Effector memory CD8-positive, alpha-beta T cell (primary cell): ENCODE data around the gene YOD1.

ENCODE experiments used
- ATAC-seq: fragments of 150-1000 bp; cut with Tn5 transposase; replicated peaks from 2 replicates; pipeline ENCODE4 v1.10.0; 2021; ENCODE audit warnings: mild to moderate bottlenecking, moderate library complexity
- DNase-seq, 3 experiments: peaks; one replicate each; pipeline ENCODE4 v3.0.0; 2021
- H3K27ac Mint-ChIP-seq, 2 donors: one replicate each; pipeline ENCODE4 v1.8.0; 2022; ENCODE audit warnings: mild to moderate bottlenecking in 2 of 2, mixed read lengths in 2 of 2, moderate library complexity in 2 of 2
- H3K27me3 Mint-ChIP-seq, 2 donors: one replicate each; pipeline ENCODE4 v1.8.0; 2022; ENCODE audit warnings: mixed read lengths in 2 of 2
- H3K36me3 Mint-ChIP-seq: one replicate; pipeline ENCODE4 v1.8.0; 2022; ENCODE audit warnings: mild to moderate bottlenecking, moderate library complexity, mixed read lengths; ENCODE audit not compliant: insufficient read depth
- H3K4me1 Mint-ChIP-seq, 2 donors: one replicate each; pipeline ENCODE4 v1.8.0; 2022; ENCODE audit warnings: low read depth in 2 of 2, mixed read lengths in 2 of 2
- H3K4me3 Mint-ChIP-seq, 2 donors: one replicate each; pipeline ENCODE4 v1.8.0; 2022; ENCODE audit warnings: mild to moderate bottlenecking in 2 of 2, mixed read lengths in 2 of 2, moderate library complexity in 2 of 2
- H3K9me3 Mint-ChIP-seq, 2 donors: one replicate each; pipeline ENCODE4 v1.8.0; 2022; ENCODE audit warnings: mixed read lengths in 2 of 2
- total RNA-seq, 9 experiments: gene quantifications; one replicate each; lab custom pipeline; 2026; lab: John Stamatoyannopoulos, UW

The YOD1 gene
- 23.0 to 57.5 (median 39.0) reads per million in 9 experiments for total RNA-seq

GRCh38 chr1:207051191-207051943 is at the start of gene YOD1:
Gene YOD1, minus strand, starts transcription at chr1:207051208. Its CDS starts 178 bp downstream, at chr1:207051030.
- H3K36me3 Mint-ChIP-seq, result peaks cover 31% of the 10 kb centered on the region
- DNase-seq (no peak), ATAC-seq (no peak)
- peak within 1 kb of the TSS; percentile 95 to 97 for H3K27ac Mint-ChIP-seq
- H3K4me3 Mint-ChIP-seq, result peak within 1 kb of the TSS; percentile 97 to 98
- peaks cover 0 to 4% of the 10 kb centered on the region in 2 donors for H3K27me3 Mint-ChIP-seq
- no peaks in the 10 kb centered on the region for H3K9me3 Mint-ChIP-seq
- H3K4me1 Mint-ChIP-seq, result peaks cover 28 to 40% of the 10 kb centered on the region in 2 donors

- no peak for DNase-seq
- H3K36me3 Mint-ChIP-seq, result no peaks in the 10 kb centered on the region
- H3K4me1 Mint-ChIP-seq, result no peaks in the 10 kb centered on the region
- H3K9me3 Mint-ChIP-seq, result no peaks in the 10 kb centered on the region
- ATAC-seq, result no peak
- no peak overlapping the region for H3K4me3 Mint-ChIP-seq
- H3K27me3 Mint-ChIP-seq, result peaks cover 33 to 37% of the 10 kb centered on the region in 2 donors
- H3K27ac Mint-ChIP-seq, result no peak overlapping the region
Measured at GRCh38 chr1:207097871-207098324, 46.9 kb upstream of the YOD1 start.

- H3K27me3 Mint-ChIP-seq, result peaks cover 36% of the 10 kb centered on the region in 2 donors
- no peaks in the 10 kb centered on the region for H3K4me1 Mint-ChIP-seq
- H3K4me3 Mint-ChIP-seq, result no peak overlapping the region
- no peaks in the 10 kb centered on the region for H3K9me3 Mint-ChIP-seq
- no peak for DNase-seq
- ATAC-seq, result no peak
- H3K36me3 Mint-ChIP-seq, result no peaks in the 10 kb centered on the region
- no peak overlapping the region for H3K27ac Mint-ChIP-seq
Measured at GRCh38 chr1:207093944-207094343, 42.9 kb upstream of the YOD1 start.

GRCh38 chr1:207091200-207091908 is 40.3 kb upstream of the YOD1 start:
- Mint-ChIP-seq H3K36me3 (no peaks in the 10 kb centered on the region), H3K4me1 (no peaks in the 10 kb centered on the region), H3K27me3 (peaks cover 37 to 39% of the 10 kb centered on the region in 2 donors), H3K4me3 (no peak overlapping the region), H3K27ac (no peak overlapping the region), H3K9me3 (no peaks in the 10 kb centered on the region)
- no peak for DNase-seq
- no peak for ATAC-seq

- no peak for ATAC-seq
- H3K9me3 Mint-ChIP-seq, result no peaks in the 10 kb centered on the region
- H3K27me3 Mint-ChIP-seq, result peaks cover 26 to 38% of the 10 kb centered on the region in 2 donors
- H3K4me3 Mint-ChIP-seq, result no peak overlapping the region
- DNase-seq, result no peak
- no peaks in the 10 kb centered on the region for H3K36me3 Mint-ChIP-seq
- H3K27ac Mint-ChIP-seq, result no peak overlapping the region
- H3K4me1 Mint-ChIP-seq, result no peaks in the 10 kb centered on the region
Measured at GRCh38 chr1:207089627-207090355, 38.8 kb upstream of the YOD1 start.

GRCh38 chr1:207088701-207089626 is 38.0 kb upstream of the YOD1 start, which contains the start of gene C4BPB:
Gene C4BPB, plus strand, starts transcription at chr1:207088860. Its CDS starts 672 bp downstream, at chr1:207089532.
- Mint-ChIP-seq H3K9me3 (no peaks in the 10 kb centered on the region), H3K27ac (no peak within 1 kb of the TSS), H3K36me3 (no peaks in the 10 kb centered on the region), H3K4me3 (no peak within 1 kb of the TSS), H3K4me1 (no peaks in the 10 kb centered on the region), H3K27me3 (peaks cover 26 to 46% of the 10 kb centered on the region in 2 donors)
- ATAC-seq, result no peak
- no peak for DNase-seq

GRCh38 chr1:207088161-207088560 is 37.2 kb upstream of the YOD1 start:
- DNase-seq (no peak), ATAC-seq (no peak)
- H3K4me1 Mint-ChIP-seq, result no peaks in the 10 kb centered on the region
- no peaks in the 10 kb centered on the region for H3K36me3 Mint-ChIP-seq
- H3K9me3 Mint-ChIP-seq, result no peaks in the 10 kb centered on the region
- H3K27ac Mint-ChIP-seq, result no peak overlapping the region
- peaks cover 33 to 54% of the 10 kb centered on the region in 2 donors for H3K27me3 Mint-ChIP-seq
- H3K4me3 Mint-ChIP-seq, result no peak overlapping the region

- H3K4me1 Mint-ChIP-seq, result no peaks in the 10 kb centered on the region
- H3K4me3 Mint-ChIP-seq, result no peak overlapping the region
- ATAC-seq, result no peak
Measured at GRCh38 chr1:207085887-207086286, 34.9 kb upstream of the YOD1 start.

GRCh38 chr1:207084701-207085180 is 33.7 kb upstream of the YOD1 start:
- no peak overlapping the region for H3K27ac Mint-ChIP-seq
- H3K4me3 Mint-ChIP-seq, result no peak overlapping the region
- H3K4me1 Mint-ChIP-seq, result no peaks in the 10 kb centered on the region
- H3K27me3 Mint-ChIP-seq, result peaks cover 42 to 56% of the 10 kb centered on the region in 2 donors
- H3K9me3 Mint-ChIP-seq, result no peaks in the 10 kb centered on the region
- ATAC-seq (peak; percentile 79), DNase-seq (peak; percentile 46 to 51 (median 50))
- no peaks in the 10 kb centered on the region for H3K36me3 Mint-ChIP-seq

More at GRCh38 chr1:207085887-207086286, 34.9 kb upstream of the YOD1 start:
- Mint-ChIP-seq H3K36me3 (no peaks in the 10 kb centered on the region), H3K27ac (no peak overlapping the region), H3K9me3 (no peaks in the 10 kb centered on the region), H3K27me3 (peaks cover 45 to 58% of the 10 kb centered on the region in 2 donors)
- DNase-seq, result no peak

GRCh38 chr1:207084232-207084631 is 33.2 kb upstream of the YOD1 start:
- Mint-ChIP-seq H3K9me3 (no peaks in the 10 kb centered on the region), H3K27me3 (peaks cover 37 to 51% of the 10 kb centered on the region in 2 donors), H3K4me3 (no peak overlapping the region), H3K27ac (no peak overlapping the region), H3K36me3 (no peaks in the 10 kb centered on the region), H3K4me1 (no peaks in the 10 kb centered on the region)
- ATAC-seq (no peak), DNase-seq (no peak)

GRCh38 chr1:207081806-207082205 is 30.8 kb upstream of the YOD1 start:
- Mint-ChIP-seq H3K36me3 (no peaks in the 10 kb centered on the region), H3K4me3 (no peak overlapping the region), H3K27ac (no peak overlapping the region), H3K9me3 (no peaks in the 10 kb centered on the region), H3K27me3 (peaks cover 26 to 50% of the 10 kb centered on the region in 2 donors), H3K4me1 (no peaks in the 10 kb centered on the region)
- no peak for DNase-seq
- no peak for ATAC-seq

GRCh38 chr1:207081088-207081487 is 30.1 kb upstream of the YOD1 start:
- Mint-ChIP-seq H3K4me3 (no peak overlapping the region), H3K4me1 (no peaks in the 10 kb centered on the region), H3K27ac (no peak overlapping the region), H3K9me3 (no peaks in the 10 kb centered on the region), H3K36me3 (no peaks in the 10 kb centered on the region), H3K27me3 (peaks cover 26 to 47% of the 10 kb centered on the region in 2 donors)
- ATAC-seq (no peak), DNase-seq (no peak)
